ENCODE results near the gene CCNYL1.

DNA sequence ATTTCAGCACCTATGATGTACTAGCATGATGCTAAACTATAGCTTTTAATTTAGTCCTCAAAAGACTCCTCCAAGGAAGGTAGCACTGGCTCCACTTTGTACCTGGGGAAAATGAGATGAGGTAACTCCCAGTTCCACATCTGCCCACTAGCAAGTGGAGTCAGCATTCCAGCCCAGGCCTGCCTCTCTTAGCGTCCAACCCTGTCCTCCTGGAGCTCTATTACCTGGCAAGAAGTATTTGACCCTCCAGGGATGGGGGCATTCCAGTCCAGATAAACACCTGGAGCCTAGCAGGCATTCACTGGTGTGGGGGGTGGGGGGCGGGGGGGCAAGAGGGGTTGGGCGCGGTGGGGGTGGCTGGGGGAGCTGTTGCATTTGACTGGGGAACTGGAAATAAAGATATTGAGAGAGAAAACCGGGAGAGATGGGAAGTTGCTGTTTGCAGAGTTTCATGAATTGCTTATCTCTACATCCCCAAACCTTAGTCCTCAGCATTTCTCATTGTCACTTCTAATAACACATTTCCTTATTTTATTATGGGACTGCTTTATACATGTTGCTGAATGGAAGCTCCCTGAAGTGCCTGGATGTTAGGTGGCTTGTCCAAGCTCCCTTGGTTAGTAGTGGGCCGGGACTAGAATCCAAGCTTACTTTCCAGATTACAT, 80.3 kb downstream of the CCNYL1 start:
- TF ChIP-seq, protein P1, sequence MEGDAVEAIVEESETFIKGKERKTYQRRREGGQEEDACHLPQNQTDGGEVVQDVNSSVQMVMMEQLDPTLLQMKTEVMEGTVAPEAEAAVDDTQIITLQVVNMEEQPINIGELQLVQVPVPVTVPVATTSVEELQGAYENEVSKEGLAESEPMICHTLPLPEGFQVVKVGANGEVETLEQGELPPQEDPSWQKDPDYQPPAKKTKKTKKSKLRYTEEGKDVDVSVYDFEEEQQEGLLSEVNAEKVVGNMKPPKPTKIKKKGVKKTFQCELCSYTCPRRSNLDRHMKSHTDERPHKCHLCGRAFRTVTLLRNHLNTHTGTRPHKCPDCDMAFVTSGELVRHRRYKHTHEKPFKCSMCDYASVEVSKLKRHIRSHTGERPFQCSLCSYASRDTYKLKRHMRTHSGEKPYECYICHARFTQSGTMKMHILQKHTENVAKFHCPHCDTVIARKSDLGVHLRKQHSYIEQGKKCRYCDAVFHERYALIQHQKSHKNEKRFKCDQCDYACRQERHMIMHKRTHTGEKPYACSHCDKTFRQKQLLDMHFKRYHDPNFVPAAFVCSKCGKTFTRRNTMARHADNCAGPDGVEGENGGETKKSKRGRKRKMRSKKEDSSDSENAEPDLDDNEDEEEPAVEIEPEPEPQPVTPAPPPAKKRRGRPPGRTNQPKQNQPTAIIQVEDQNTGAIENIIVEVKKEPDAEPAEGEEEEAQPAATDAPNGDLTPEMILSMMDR (conservative IDR thresholded peaks at IDR 0.05): no peak
- no peak for TF ChIP-seq EZH2 (IDR thresholded peaks at IDR 0.05; ENCODE audit: low read depth)

Measured in PC-9 (cell line).